SK-N-SH (cell line): ENCODE measurements around the gene KRT2. TPM values are rescaled to one million over a fixed set of nuclear protein-coding genes. Genes with fewer than 3 reads are reported as not detected.

Source experiments
- CTCF ChIA-PET: fragments of 300-600, 350-600 bp; formaldehyde crosslinking; extraction: SDS; loops from one replicate; lab custom pipeline; 2021; lab: Yijun Ruan, JAX
- POLR2A ChIA-PET: fragments of 350-600 bp; sonication (Branson Sonifier 250); formaldehyde crosslinking; extraction: SDS; loops from one replicate; lab custom pipeline; 2020; ENCODE audit warnings: antibody characterized with exemption, inconsistent platforms; lab: Yijun Ruan, JAX
- DNase-seq: peaks from one replicate; pipeline ENCODE4 v3.0.0; 2012
- H2AFZ ChIP-seq: fragments of 200-600 bp; sonication (generic); 2 replicates; pipeline ENCODE4 v1.8.1; 2016; ENCODE audit warnings: antibody characterized with exemption, mild to moderate bottlenecking, low read depth
- H3F3A ChIP-seq: fragments of 200-600 bp; sonication (generic); replicated peaks from 2 replicates; pipeline ENCODE3; 2016; ENCODE audit warnings: antibody characterized with exemption, mild to moderate bottlenecking; ENCODE audit not compliant: insufficient read depth
- H3K27ac ChIP-seq, 2 experiments: fragments of 200-500 bp in 1 of 2; fragments of 200-600 bp in 1 of 2; sonication (Bioruptor generic) in 1 of 2; sonication (generic), shearing (Covaris generic) in 1 of 2; 2 replicates each; pipeline versions ENCODE4 v1.5.1 to v1.6.1; 2014 to 2016; ENCODE audit warnings: low read depth in 2 of 2, inconsistent platforms in 1 of 2, low read length in 1 of 2, mild to moderate bottlenecking in 1 of 2, mixed read lengths in 1 of 2
- H3K27me3 ChIP-seq: fragments of 200-600 bp; sonication (generic), shearing (Covaris generic); 2 replicates; pipeline ENCODE4 v1.6.1; 2016; ENCODE audit warnings: mixed run types; ENCODE audit not compliant: insufficient read depth
- H3K36me3 ChIP-seq, 2 experiments: fragments of 200-500 bp in 1 of 2; fragments of 200-600 bp in 1 of 2; sonication (Bioruptor generic) in 1 of 2; sonication (generic) in 1 of 2; replicated peaks in 1 of 2; 2 replicates each; pipeline versions ENCODE3 to v1.5.1; 2014 to 2016; ENCODE audit warnings: low read length in 1 of 2, mild to moderate bottlenecking in 1 of 2; ENCODE audit not compliant: insufficient read depth in 2 of 2, control insufficient read depth in 1 of 2
- H3K4me1 ChIP-seq, 2 experiments: fragments of 200-500 bp in 1 of 2; fragments of 200-600 bp in 1 of 2; sonication (Bioruptor generic) in 1 of 2; sonication (generic), shearing (Covaris generic) in 1 of 2; 2 replicates each; pipeline versions ENCODE4 v1.5.1 to v1.6.1; 2014 to 2016; ENCODE audit warnings: low read depth in 1 of 2, low read length in 1 of 2, mixed run types in 1 of 2; ENCODE audit not compliant: insufficient read depth in 2 of 2, control insufficient read depth in 1 of 2
- H3K4me2 ChIP-seq: fragments of 200-600 bp; sonication (generic), shearing (Covaris generic); 2 replicates; pipeline ENCODE4 v1.6.1; 2017; ENCODE audit warnings: mixed run types
- H3K4me3 ChIP-seq, 2 experiments: fragments of 200-500 bp in 1 of 2; fragments of 200-600 bp in 1 of 2; sonication (Bioruptor generic) in 1 of 2; sonication (generic), shearing (Covaris generic) in 1 of 2; 2 replicates each; pipeline versions ENCODE4 v1.5.1 to v1.8.1; 2014 to 2016; ENCODE audit warnings: low read depth in 2 of 2, inconsistent platforms in 1 of 2, low read length in 1 of 2, mild to moderate bottlenecking in 1 of 2, mixed read lengths in 1 of 2, moderate library complexity in 1 of 2
- H3K79me2 ChIP-seq: fragments of 200-600 bp; sonication (generic); 2 replicates; pipeline ENCODE4 v1.8.1; 2017; ENCODE audit warnings: mild to moderate bottlenecking; ENCODE audit not compliant: insufficient read depth
- H3K9ac ChIP-seq: fragments of 200-600 bp; sonication (generic); 2 replicates; pipeline ENCODE4 v1.6.1; 2017; ENCODE audit warnings: mixed run types
- H3K9me2 ChIP-seq: fragments of 200-600 bp; sonication (generic); 2 replicates; pipeline ENCODE4 v1.6.1; 2017; ENCODE audit warnings: mixed run types
- H3K9me3 ChIP-seq: fragments of 200-600 bp; sonication (generic); 2 replicates; pipeline ENCODE4 v1.6.1; 2017; ENCODE audit warnings: mixed run types, mild to moderate bottlenecking, moderate library complexity
- H4K20me1 ChIP-seq: fragments of 200-600 bp; sonication (generic); 2 replicates; pipeline ENCODE4 v1.6.1; 2017; ENCODE audit warnings: mild to moderate bottlenecking, mixed run types; ENCODE audit not compliant: insufficient read depth
- CHD2 ChIP-seq: fragments of 150-350 bp; IDR thresholded peaks from 2 replicates; pipeline ENCODE4 v1.6.1; 2018; ENCODE audit warnings: low read length; ENCODE audit not compliant: partially characterized antibody
- ELF1 ChIP-seq: IDR thresholded peaks from 2 replicates; pipeline ENCODE4 v1.4.0; 2012
- EP300 ChIP-seq, 2 experiments: IDR thresholded peaks; 2 replicates each; pipeline versions ENCODE4 v1.4.0 to v1.6.1; 2012; ENCODE audit warnings: borderline replicate concordance in 1 of 2, low read depth in 1 of 2, low read length in 1 of 2
- EZH2phosphoT487 ChIP-seq: fragments of 200-600 bp; sonication (generic); IDR thresholded peaks from 2 replicates; pipeline ENCODE4 v1.6.1; 2017; ENCODE audit warnings: low read depth, mixed run types, mild to moderate bottlenecking, antibody characterized with exemption, moderate library complexity, borderline replicate concordance
- FOSL2 ChIP-seq: IDR thresholded peaks from 2 replicates; pipeline ENCODE4 v1.4.0; 2012; ENCODE audit warnings: low read depth, mild to moderate bottlenecking, moderate library complexity, borderline replicate concordance
- FOXJ3 ChIP-seq: sonication (generic); formaldehyde crosslinking; IDR thresholded peaks from 2 replicates; pipeline ENCODE4 v1.5.1; 2020; ENCODE audit warnings: mild to moderate bottlenecking, missing genetic modification reagents
- MXI1 ChIP-seq: IDR thresholded peaks from 2 replicates; pipeline ENCODE4 v1.6.1; 2012; ENCODE audit warnings: mild to moderate bottlenecking, low read depth, low read length, improper control_type of control experiment
- NRF1 ChIP-seq: IDR thresholded peaks from 2 replicates; pipeline ENCODE4 v1.6.1; 2012; ENCODE audit warnings: low read depth, mild to moderate bottlenecking, low read length
- RCOR1 ChIP-seq: fragments of 150-350 bp; IDR thresholded peaks from 2 replicates; pipeline ENCODE4 v1.6.1; 2017; ENCODE audit warnings: antibody characterized with exemption, low read length
- RFX5 ChIP-seq: IDR thresholded peaks from 2 replicates; pipeline ENCODE4 v1.6.1; 2012; ENCODE audit warnings: mild to moderate bottlenecking, improper control_type of control experiment, low read length
- TAF1 ChIP-seq: IDR thresholded peaks from 2 replicates; pipeline ENCODE4 v1.6.1; 2012; ENCODE audit warnings: low read depth, mild to moderate bottlenecking, low read length, moderate library complexity, borderline replicate concordance
- TEAD4 ChIP-seq: IDR thresholded peaks from 2 replicates; pipeline ENCODE4 v1.4.0; 2012; ENCODE audit warnings: mild to moderate bottlenecking, borderline replicate concordance; ENCODE audit not compliant: insufficient read depth
- YY1 ChIP-seq: IDR thresholded peaks from 2 replicates; pipeline ENCODE4 v1.4.0; 2012; ENCODE audit warnings: low read depth, mild to moderate bottlenecking
- WGBS: methylation state at CpG from one replicate; pipeline ENCODE4 v1.1.6; 2017; ENCODE audit warnings: low lambda C conversion rate; 5-methylcytosine and 5-hydroxymethylcytosine counted together
- polyA plus RNA-seq, 3 experiments: library from polyadenylated mRNA; depleted of rRNA; stranded (reverse); fragments of >200 nt; gene quantifications; 2 replicates each; pipeline ENCODE4 v1.2.3, GENCODE V29; 2012
- TF ChIP-seq, protein P1 (sequence below): fragments of 150-350 bp; IDR thresholded peaks from 2 replicates; pipeline ENCODE4 v1.6.1; 2016; ENCODE audit warnings: mild to moderate bottlenecking, low read depth, low read length
- TF ChIP-seq, protein P2 (sequence below): IDR thresholded peaks from 2 replicates; pipeline ENCODE4 v1.4.0; 2012; ENCODE audit warnings: low read depth, borderline replicate concordance
- TF ChIP-seq, protein P3 (sequence below): IDR thresholded peaks from 2 replicates; pipeline ENCODE4 v1.4.0; 2012; ENCODE audit warnings: low read depth, borderline replicate concordance

The KRT2 gene
- polyA plus RNA-seq, 1 of the 3 experiments (the other 2 are of a cell fraction) = not detected

DNA sequence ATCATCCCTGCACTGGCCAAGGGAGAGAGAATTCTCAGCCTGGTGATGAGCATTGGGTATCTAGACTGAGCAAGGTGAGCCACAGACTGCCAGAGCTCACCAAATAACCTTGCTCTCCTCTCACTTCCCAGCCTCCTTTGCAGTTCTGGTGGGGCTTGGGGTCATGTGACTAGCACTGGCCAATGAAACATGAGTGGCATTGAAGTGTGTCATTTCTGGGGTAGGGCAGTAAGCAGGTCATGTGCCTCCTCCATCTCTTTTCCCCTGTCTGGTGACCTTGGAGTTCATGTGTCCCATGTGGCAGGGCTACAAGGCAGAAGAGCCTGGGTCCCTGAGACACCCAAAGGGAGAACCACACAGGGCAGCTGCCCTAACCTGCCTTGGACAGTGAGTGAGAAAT, 47.2 kb downstream of the KRT2 start (continued):
- TF ChIP-seq, protein P1, sequence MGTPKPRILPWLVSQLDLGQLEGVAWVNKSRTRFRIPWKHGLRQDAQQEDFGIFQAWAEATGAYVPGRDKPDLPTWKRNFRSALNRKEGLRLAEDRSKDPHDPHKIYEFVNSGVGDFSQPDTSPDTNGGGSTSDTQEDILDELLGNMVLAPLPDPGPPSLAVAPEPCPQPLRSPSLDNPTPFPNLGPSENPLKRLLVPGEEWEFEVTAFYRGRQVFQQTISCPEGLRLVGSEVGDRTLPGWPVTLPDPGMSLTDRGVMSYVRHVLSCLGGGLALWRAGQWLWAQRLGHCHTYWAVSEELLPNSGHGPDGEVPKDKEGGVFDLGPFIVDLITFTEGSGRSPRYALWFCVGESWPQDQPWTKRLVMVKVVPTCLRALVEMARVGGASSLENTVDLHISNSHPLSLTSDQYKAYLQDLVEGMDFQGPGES = no peak
- TF ChIP-seq MXI1 (no peak), RCOR1 (no peak), TEAD4 (no peak)
- TF ChIP-seq, protein P2, sequence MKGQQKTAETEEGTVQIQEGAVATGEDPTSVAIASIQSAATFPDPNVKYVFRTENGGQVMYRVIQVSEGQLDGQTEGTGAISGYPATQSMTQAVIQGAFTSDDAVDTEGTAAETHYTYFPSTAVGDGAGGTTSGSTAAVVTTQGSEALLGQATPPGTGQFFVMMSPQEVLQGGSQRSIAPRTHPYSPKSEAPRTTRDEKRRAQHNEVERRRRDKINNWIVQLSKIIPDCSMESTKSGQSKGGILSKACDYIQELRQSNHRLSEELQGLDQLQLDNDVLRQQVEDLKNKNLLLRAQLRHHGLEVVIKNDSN = no peak

DNA sequence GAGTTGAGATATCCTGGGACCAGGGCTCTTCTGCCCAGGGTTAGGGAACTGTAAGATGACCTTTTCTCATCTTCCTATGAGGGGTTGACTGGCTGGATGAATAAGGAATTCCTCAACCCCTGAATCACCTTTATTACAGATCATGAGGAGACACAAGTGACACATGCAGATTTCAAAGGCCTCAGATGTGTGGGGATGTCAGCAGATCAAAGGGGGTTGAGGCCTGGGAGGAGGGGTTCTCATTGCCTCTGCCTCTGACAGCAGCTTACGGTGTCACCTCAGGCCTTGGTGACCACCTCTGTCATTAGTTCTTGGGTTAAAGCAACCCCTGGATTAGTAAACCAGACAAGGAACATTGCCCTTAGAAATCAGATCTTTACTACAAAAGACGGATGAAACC, 48.7 kb downstream of the KRT2 start:
- no peak for TF ChIP-seq FOSL2
- no peak for TF ChIP-seq ELF1
- no peak for TF ChIP-seq EZH2phosphoT487
- TF ChIP-seq FOXJ3 (CRISPR knock-in tag) = no peak
- no peak for TF ChIP-seq YY1
- no peak for TF ChIP-seq NRF1
- TF ChIP-seq TEAD4 = no peak
- TF ChIP-seq, protein P3, sequence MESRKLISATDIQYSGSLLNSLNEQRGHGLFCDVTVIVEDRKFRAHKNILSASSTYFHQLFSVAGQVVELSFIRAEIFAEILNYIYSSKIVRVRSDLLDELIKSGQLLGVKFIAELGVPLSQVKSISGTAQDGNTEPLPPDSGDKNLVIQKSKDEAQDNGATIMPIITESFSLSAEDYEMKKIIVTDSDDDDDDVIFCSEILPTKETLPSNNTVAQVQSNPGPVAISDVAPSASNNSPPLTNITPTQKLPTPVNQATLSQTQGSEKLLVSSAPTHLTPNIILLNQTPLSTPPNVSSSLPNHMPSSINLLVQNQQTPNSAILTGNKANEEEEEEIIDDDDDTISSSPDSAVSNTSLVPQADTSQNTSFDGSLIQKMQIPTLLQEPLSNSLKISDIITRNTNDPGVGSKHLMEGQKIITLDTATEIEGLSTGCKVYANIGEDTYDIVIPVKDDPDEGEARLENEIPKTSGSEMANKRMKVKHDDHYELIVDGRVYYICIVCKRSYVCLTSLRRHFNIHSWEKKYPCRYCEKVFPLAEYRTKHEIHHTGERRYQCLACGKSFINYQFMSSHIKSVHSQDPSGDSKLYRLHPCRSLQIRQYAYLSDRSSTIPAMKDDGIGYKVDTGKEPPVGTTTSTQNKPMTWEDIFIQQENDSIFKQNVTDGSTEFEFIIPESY = no peak
- TF ChIP-seq TAF1 = no peak
- no peak for TF ChIP-seq EP300 (IDR thresholded peaks at IDR 0.05; ENCODE audit: borderline replicate concordance in 1 of 2, low read depth in 1 of 2, low read length in 1 of 2)
- TF ChIP-seq RCOR1 = no peak
- TF ChIP-seq RFX5 = no peak
- TF ChIP-seq CHD2 = no peak
- TF ChIP-seq, protein P1 = no peak
- Histone ChIP-seq H3F3A (no peaks in the 10 kb centered on the region), H4K20me1 (no peaks in the 10 kb centered on the region), H3K9ac (no peak overlapping the region), H2AFZ (no peak overlapping the region), H3K36me3 (no peaks in the 10 kb centered on the region), H3K9me3 (no peaks in the 10 kb centered on the region), H3K4me3 (no peak overlapping the region), H3K27me3 (peaks cover 46% of the 10 kb centered on the region), H3K79me2 (no peaks in the 10 kb centered on the region), H3K4me2 (no peak overlapping the region), H3K9me2 (no peaks in the 10 kb centered on the region), H3K4me1 (no peaks in the 10 kb centered on the region), H3K27ac (no peak overlapping the region)
- CTCF ChIA-PET = no interaction called here
- POLR2A ChIA-PET = no interaction called here
- DNase-seq = no peak
- WGBS = 6% methylated on average over 1 of the region's 2 CpGs
